Measurements from ENCODE around the gene ATP2B2.

The ATP2B2 gene

DNA sequence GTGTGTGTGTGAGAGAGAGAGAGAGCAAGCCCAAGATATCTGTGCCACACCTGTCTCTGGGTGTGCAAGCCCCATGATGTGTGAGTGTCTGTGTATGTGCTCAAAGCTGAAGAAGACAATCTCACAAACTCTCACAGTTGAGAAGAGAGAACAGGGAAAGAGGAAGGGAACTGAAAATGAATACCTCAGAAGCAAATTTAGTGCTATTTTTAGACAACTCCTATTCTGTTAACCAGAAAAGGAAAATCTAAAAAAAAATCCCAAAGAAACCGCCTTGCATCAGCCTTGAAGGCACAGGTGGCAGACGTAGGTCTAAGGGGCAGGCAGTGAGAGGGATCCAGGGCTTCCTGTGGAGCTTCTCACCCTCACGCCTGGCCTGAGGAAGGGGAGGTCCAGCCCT, 47.8 kb downstream of the ATP2B2 start:
- TF ChIP-seq POLR2A (IDR thresholded peaks at IDR 0.05; ENCODE audit: low read depth, low read length), result no peak
- DNase-seq (ENCODE audit: insufficient read length, low spot score) (no peak), FAIRE-seq (no peak)

- no peak for DNase-seq (ENCODE audit: insufficient read length, low spot score)
- no peak for FAIRE-seq
- no peak for TF ChIP-seq POLR2A (IDR thresholded peaks at IDR 0.05; ENCODE audit: low read depth, low read length)
These were observed 48.4 kb downstream of the ATP2B2 start for GRCh38 chr3:10456981-10457380.

GRCh38 chr3:10455545-10455914, 49.9 kb downstream of the ATP2B2 start:
- TF ChIP-seq POLR2A (IDR thresholded peaks at IDR 0.05; ENCODE audit: low read depth, low read length), result no peak
- FAIRE-seq, result no peak
- no peak for DNase-seq (ENCODE audit: insufficient read length, low spot score)

DNA sequence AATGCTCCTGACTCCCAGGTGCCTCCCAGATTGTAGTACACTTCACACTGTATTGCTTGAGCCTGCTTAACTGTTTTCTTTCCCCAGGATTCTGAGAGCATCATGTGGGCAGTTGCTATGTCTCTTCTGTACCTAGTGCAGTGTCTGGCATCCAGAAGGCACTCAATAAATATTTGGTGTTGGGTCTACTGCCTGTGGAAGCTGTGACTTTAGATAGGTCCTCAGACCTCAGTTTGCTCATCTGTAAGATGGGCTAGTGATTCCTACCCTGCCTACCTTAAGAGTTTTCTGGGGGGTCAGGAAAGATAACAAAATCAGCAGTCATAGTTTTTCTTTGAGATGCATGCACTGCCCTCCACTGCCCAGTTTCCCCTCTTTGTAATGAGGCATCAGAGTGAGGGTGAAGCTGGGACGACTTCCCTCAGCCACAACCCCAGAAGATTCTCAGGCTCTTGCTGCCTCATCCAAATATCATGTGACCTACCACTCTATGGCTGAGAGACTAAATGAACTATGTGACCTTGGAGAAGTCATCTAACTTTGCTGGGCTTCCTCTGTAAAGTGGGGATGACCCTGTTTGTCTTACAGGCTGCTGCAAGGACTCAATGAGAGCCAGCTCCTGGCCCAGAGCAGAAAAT, 50.4 kb downstream of the ATP2B2 start:
- no peak for DNase-seq (ENCODE audit: insufficient read length, low spot score)
- no peak for FAIRE-seq
- TF ChIP-seq POLR2A (IDR thresholded peaks at IDR 0.05; ENCODE audit: low read depth, low read length), result no peak

GRCh38 chr3:10453431-10454163, 51.8 kb downstream of the ATP2B2 start:
- TF ChIP-seq POLR2A (IDR thresholded peaks at IDR 0.05; ENCODE audit: low read depth, low read length), result no peak
- no peak for FAIRE-seq

GRCh38 chr3:10450494-10451440, 54.6 kb downstream of the ATP2B2 start:
- FAIRE-seq (no peak), DNase-seq (ENCODE audit: insufficient read length, low spot score) (no peak)

More at GRCh38 chr3:10453431-10454163, 51.8 kb downstream of the ATP2B2 start:
- no peak for DNase-seq (ENCODE audit: insufficient read length, low spot score)

GRCh38 chr3:10449436-10449835, 56.0 kb downstream of the ATP2B2 start:
- FAIRE-seq (no peak), DNase-seq (ENCODE audit: insufficient read length, low spot score) (no peak)
- no peak for TF ChIP-seq POLR2A (IDR thresholded peaks at IDR 0.05; ENCODE audit: low read depth, low read length)

More at GRCh38 chr3:10450494-10451440, 54.6 kb downstream of the ATP2B2 start:
- TF ChIP-seq POLR2A (IDR thresholded peaks at IDR 0.05; ENCODE audit: low read depth, low read length), result no peak

DNA sequence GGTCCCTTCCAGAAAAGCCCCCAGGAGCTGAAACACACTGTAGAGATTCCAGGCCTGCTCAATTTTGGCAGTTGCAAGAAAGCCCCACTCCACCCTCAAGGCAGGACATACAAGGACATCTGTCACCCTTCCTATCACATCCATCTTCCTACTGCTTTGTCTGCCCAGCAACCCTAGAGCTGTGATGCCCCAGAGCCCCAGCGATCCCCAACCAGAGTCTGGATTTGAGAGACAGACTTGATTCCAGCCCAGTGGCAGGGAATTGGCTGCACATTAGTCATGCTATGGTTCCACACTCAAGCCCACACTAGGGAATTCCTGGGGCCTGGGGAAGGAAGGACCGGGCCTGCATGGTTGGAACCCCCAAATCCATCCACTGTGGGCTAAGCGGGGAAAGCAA, 56.8 kb downstream of the ATP2B2 start:
- TF ChIP-seq POLR2A (IDR thresholded peaks at IDR 0.05; ENCODE audit: low read depth, low read length), result no peak
- FAIRE-seq (no peak), DNase-seq (ENCODE audit: insufficient read length, low spot score) (no peak)

DNA sequence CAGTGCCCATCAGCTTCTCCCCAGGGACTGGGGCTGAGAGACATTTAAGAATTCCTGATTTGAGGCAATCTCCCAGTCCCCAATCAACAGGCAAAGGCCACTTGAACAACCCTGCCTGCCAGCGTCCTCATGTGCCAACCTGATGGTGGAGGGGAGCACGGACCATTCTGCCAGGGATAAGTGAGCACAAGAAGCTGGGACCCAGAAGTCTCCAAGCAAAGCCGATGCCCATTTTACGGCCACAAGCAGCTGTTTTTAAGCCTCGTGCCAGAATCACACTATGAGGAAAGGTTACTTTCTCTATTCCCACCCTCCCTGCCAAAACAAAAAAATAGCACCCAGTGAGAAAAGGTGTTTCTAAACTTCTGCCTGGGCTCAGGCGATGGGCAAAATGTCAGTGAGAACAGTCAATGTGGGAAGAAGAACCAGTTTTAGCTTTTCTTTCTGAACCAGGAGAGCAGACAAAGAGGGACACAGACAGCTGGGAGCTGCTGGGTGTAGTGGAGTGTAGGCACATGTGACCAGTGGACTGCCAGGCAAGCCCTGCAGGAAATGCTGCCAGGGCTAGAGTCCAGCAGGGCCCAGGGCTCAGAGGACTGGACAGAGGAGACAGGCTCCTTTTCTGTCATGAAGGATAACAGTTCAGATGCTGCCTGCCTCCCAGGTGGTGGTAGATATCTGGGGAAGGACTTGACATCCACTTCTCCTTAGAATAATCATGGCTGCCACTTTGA, 57.7 kb downstream of the ATP2B2 start:
- DNase-seq (ENCODE audit: insufficient read length, low spot score) (no peak), FAIRE-seq (no peak)
- no peak for TF ChIP-seq POLR2A (IDR thresholded peaks at IDR 0.05; ENCODE audit: low read depth, low read length)

DNA sequence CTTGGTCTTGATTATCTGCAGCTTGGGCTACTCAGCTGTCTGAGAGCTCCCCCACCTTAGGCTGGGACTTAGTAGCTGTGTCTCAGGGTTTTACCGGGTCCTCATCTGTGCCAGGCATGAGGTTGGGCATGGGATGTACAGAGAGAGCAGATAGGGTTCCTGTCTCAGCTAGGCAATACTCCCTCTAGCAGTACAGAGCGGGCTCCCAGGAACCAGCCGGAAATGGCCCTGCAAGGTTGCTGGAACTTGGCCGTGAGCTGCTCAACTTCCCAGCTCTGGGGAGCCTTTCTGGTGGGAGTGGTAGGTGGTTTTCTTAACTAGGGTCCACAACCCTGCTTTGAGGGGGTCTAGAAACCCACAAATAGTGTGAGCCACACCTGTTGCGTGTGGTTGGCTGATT, 58.3 kb downstream of the ATP2B2 start:
- no peak for DNase-seq (ENCODE audit: insufficient read length, low spot score)
- FAIRE-seq, result no peak
- TF ChIP-seq POLR2A (IDR thresholded peaks at IDR 0.05; ENCODE audit: low read depth, low read length), result no peak

DNA sequence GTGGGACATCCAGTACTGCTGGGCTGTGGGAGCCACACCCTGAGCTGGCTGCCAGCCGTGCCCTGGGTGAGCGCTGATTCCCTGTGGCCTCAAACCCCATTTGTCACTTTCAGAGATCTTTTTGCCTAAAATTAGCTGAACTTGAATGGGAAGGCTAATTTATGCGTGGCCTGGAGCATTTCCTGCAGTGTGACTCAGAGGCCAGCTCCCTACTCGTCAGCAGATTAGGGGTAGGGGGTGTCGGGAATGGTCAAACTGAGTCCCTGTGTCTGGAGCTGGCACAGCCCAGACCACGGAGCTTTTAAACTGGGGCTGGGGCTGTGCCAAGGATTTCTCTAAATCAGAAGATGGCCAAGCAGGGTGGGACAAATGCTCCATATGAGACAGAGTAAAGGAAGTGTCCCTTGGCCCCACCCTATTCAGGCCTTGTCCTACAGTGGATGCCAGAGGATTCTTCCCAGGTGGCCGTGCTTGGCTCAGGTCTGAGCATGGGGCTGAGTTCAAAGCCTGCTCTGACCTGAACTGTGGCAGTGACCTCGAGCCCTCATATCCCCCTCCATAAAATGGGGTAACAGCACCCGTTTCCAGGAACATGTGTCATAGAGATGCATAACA, 59.7 kb downstream of the ATP2B2 start:
- FAIRE-seq (no peak), DNase-seq (ENCODE audit: insufficient read length, low spot score) (no peak)
- 0 out of 2 replicates have a peak, but pooled peaks have one; percentile 6 for TF ChIP-seq POLR2A (IDR thresholded peaks at IDR 0.05; ENCODE audit: low read depth, low read length)

- TF ChIP-seq POLR2A (IDR thresholded peaks at IDR 0.05; ENCODE audit: low read depth, low read length), result no peak
- FAIRE-seq, result no peak
- DNase-seq (ENCODE audit: insufficient read length, low spot score), result no peak
These were observed 60.9 kb downstream of the ATP2B2 start for GRCh38 chr3:10444511-10444910.

DNA sequence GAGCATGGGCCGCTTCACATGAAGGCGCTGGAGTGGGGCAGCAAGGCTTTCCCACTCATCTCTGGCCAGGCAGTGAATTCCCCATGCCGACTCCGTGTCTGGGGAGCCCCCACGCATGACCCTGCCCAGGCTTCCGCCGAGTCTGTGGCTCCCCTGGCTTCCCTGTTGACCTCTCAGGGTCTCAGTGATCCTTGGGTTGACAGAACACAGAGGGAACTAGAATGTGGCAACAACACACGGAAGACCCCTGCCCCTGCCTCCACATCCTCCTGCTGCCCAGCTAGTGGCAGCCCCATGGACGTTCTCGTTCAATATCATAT, 61.3 kb downstream of the ATP2B2 start:
- TF ChIP-seq POLR2A (IDR thresholded peaks at IDR 0.05; ENCODE audit: low read depth, low read length), result no peak
- FAIRE-seq (no peak), DNase-seq (ENCODE audit: insufficient read length, low spot score) (no peak)
